ENCODE results near the gene CCDC30. TPM values are rescaled to one million over a fixed set of nuclear protein-coding genes. Genes with fewer than 3 reads are reported as not detected.

CCDC30 gene
- total and polyA plus RNA-seq, 10 of the 15 experiments (the other 5 are each of a cell fraction or from before 2014, with no cell fraction given): 0.46 to 1.8 (median 1.0) TPM

DNA sequence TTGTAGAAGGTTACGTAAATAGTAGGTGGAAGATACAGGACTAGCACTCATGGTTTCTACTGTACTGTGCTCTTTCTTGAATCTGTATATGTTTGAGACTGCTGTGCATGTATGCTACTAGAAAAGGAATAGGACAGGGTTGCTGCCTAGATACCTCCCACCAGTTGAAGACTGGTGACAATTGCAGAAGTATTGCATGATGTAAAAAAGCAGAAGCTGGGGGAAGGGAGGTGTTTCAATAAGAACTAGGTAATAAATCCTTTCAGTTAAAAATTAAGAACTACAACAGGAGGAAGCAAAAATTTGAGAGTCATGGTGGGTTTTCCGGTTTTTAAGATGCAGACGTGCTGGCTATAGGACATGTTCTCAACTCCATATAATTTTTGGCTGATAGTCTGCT lies 88.1 kb downstream of the CCDC30 start:
- no peaks in the 10 kb centered on the region for H3K4me1 ChIP-seq (ENCODE audit: control insufficient read depth, insufficient read depth, low read length)
- SMC1A ChIA-PET (ENCODE audit: uncharacterized antibody, unreplicated experiment): no interaction called here
- POLR2A ChIA-PET: interaction anchor here (0.6 kb wide), 1 partner anchor 17 kb away, joined by 4 read pairs; no protein-coding TSS in a partner anchor
- H3K79me2 ChIP-seq (ENCODE audit: control insufficient read depth, insufficient read depth, low read length): no peaks in the 10 kb centered on the region
- FAIRE-seq: no peak
- RAD21 ChIA-PET (ENCODE audit: unreplicated experiment): no interaction called here
- H3K4me3 ChIP-seq: no peak overlapping the region
- H4K20me1 ChIP-seq (ENCODE audit: control insufficient read depth, insufficient read depth): no peaks in the 10 kb centered on the region
- CTCF ChIA-PET: interaction anchor here (0.6 kb wide), 1 partner anchor 70 kb away, joined by 3 read pairs; no protein-coding TSS in a partner anchor
- no peak overlapping the region for H2AFZ ChIP-seq (ENCODE audit: control insufficient read depth, low read depth, low read length)
- no peaks in the 10 kb centered on the region for H3K36me3 ChIP-seq (ENCODE audit: control insufficient read depth in 2 of 2, insufficient read depth in 2 of 2, low read length in 1 of 2)
- H3K27me3 ChIP-seq (replicated peaks in 1 of 2; ENCODE audit: control insufficient read depth in 2 of 2, insufficient read depth in 2 of 2, low read length in 1 of 2): no peaks in the 10 kb centered on the region
- H3K27ac ChIP-seq (ENCODE audit: control insufficient read depth, insufficient read depth): no peak overlapping the region
- ATAC-seq: no peak
- no peak for DNase-seq (ENCODE audit: low read depth, low spot score)
- WGBS (ENCODE audit: insufficient coverage, insufficient replicate concordance, low lambda C conversion rate, missing lambda C conversion rate): 33% methylated on average over 3 of the region's 3 CpGs
- no TSS peak for BruUV-seq (replicated peaks)
- no peaks in the 10 kb centered on the region for H3K9me3 ChIP-seq (replicated peaks; ENCODE audit: control insufficient read depth, insufficient read depth, low read length)
- intact Hi-C loops (cut with micrococcal nuclease; ENCODE audit: unreplicated experiment) (no loop called here), in situ Hi-C loops (cut with MboI) (no loop called here)
- H3K9ac ChIP-seq (ENCODE audit: control insufficient read depth, insufficient read depth, low read length): no peak overlapping the region
- no peak overlapping the region for H3K4me2 ChIP-seq (ENCODE audit: control insufficient read depth, insufficient read depth)
- TF ChIP-seq NFIC (IDR thresholded peaks at IDR 0.05; ENCODE audit: low read depth, low read length) (no peak), CUX1 (IDR thresholded peaks at IDR 0.05; ENCODE audit: insufficient replicate concordance, low read depth, low read length) (no peak), RAD51 (IDR thresholded peaks at IDR 0.05) (no peak), SPI1 (IDR thresholded peaks at IDR 0.05; ENCODE audit: borderline replicate concordance, insufficient read depth, low read depth, low read length) (no peak), SRF (IDR thresholded peaks at IDR 0.05; ENCODE audit: low read depth in 2 of 2, low read length in 2 of 2) (no peak), NFYB (IDR thresholded peaks at IDR 0.05; ENCODE audit: insufficient read depth, low read depth, low read length) (no peak), BRCA1 (IDR thresholded peaks at IDR 0.05; ENCODE audit: low read depth, low read length) (no peak), HCFC1 (IDR thresholded peaks at IDR 0.05; ENCODE audit: low read length) (no peak), FOS (IDR thresholded peaks at IDR 0.05; ENCODE audit: borderline replicate concordance, extremely low read depth, insufficient read length) (no peak), STAT1 (conservative IDR thresholded peaks at IDR 0.05) (no peak)
- TF ChIP-seq, protein P1, sequence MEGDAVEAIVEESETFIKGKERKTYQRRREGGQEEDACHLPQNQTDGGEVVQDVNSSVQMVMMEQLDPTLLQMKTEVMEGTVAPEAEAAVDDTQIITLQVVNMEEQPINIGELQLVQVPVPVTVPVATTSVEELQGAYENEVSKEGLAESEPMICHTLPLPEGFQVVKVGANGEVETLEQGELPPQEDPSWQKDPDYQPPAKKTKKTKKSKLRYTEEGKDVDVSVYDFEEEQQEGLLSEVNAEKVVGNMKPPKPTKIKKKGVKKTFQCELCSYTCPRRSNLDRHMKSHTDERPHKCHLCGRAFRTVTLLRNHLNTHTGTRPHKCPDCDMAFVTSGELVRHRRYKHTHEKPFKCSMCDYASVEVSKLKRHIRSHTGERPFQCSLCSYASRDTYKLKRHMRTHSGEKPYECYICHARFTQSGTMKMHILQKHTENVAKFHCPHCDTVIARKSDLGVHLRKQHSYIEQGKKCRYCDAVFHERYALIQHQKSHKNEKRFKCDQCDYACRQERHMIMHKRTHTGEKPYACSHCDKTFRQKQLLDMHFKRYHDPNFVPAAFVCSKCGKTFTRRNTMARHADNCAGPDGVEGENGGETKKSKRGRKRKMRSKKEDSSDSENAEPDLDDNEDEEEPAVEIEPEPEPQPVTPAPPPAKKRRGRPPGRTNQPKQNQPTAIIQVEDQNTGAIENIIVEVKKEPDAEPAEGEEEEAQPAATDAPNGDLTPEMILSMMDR (IDR thresholded peaks at IDR 0.05 in 2 of 3, conservative IDR thresholded peaks at IDR 0.05 in 1 of 3; ENCODE audit: control insufficient read depth in 2 of 3, extremely low read depth in 1 of 3, insufficient read depth in 1 of 3, low read depth in 3 of 3, low read length in 3 of 3): no peak
- TF ChIP-seq, protein P2, sequence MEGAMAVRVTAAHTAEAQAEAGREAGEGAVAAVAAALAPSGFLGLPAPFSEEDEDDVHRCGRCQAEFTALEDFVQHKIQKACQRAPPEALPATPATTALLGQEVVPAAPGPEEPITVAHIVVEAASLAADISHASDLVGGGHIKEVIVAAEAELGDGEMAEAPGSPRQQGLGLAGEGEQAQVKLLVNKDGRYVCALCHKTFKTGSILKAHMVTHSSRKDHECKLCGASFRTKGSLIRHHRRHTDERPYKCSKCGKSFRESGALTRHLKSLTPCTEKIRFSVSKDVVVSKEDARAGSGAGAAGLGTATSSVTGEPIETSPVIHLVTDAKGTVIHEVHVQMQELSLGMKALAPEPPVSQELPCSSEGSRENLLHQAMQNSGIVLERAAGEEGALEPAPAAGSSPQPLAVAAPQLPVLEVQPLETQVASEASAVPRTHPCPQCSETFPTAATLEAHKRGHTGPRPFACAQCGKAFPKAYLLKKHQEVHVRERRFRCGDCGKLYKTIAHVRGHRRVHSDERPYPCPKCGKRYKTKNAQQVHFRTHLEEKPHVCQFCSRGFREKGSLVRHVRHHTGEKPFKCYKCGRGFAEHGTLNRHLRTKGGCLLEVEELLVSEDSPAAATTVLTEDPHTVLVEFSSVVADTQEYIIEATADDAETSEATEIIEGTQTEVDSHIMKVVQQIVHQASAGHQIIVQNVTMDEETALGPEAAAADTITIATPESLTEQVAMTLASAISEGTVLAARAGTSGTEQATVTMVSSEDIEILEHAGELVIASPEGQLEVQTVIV (IDR thresholded peaks at IDR 0.05; ENCODE audit: borderline replicate concordance, partially characterized antibody): no peak

Measured in GM12878 (cell line).